PFSK-1 (cell line): Measurements from ENCODE around the gene CCDC152.

Experiments used
- FOXP2 ChIP-seq: optimal IDR thresholded peaks from 2 replicates; pipeline ENCODE3; 2011; ENCODE audit warnings: borderline replicate concordance, control low read depth, inconsistent platforms; ENCODE audit not compliant: insufficient read depth; ENCODE audit errors: extremely low read length, extremely low read depth
- POLR2AphosphoS5 ChIP-seq: IDR thresholded peaks from 2 replicates; pipeline ENCODE4 v1.6.1; 2012; ENCODE audit warnings: low read depth, mild to moderate bottlenecking, control low read depth, low read length, moderate library complexity
- SIN3A ChIP-seq: IDR thresholded peaks from 2 replicates; pipeline ENCODE4 v1.6.1; 2012; ENCODE audit warnings: mild to moderate bottlenecking, low read length, moderate library complexity, borderline replicate concordance; ENCODE audit not compliant: insufficient read depth
- TAF1 ChIP-seq: IDR thresholded peaks from 2 replicates; pipeline ENCODE4 v1.6.1; 2012; ENCODE audit warnings: low read length, control low read depth, borderline replicate concordance; ENCODE audit not compliant: insufficient read depth
- TF ChIP-seq, protein P1 (sequence below), 2 experiments: IDR thresholded peaks; 2 replicates each; pipeline versions ENCODE4 v1.6.1 to v1.8.0; 2011 to 2012; ENCODE audit warnings: low read depth in 2 of 2, low read length in 2 of 2, control low read depth in 1 of 2, inconsistent platforms in 1 of 2, mild to moderate bottlenecking in 1 of 2, moderate library complexity in 1 of 2; ENCODE audit not compliant: insufficient read depth in 1 of 2

Gene CCDC152

GRCh38 chr5:42800748-42801330, 44.2 kb downstream of the CCDC152 start:
- TF ChIP-seq, protein P1, sequence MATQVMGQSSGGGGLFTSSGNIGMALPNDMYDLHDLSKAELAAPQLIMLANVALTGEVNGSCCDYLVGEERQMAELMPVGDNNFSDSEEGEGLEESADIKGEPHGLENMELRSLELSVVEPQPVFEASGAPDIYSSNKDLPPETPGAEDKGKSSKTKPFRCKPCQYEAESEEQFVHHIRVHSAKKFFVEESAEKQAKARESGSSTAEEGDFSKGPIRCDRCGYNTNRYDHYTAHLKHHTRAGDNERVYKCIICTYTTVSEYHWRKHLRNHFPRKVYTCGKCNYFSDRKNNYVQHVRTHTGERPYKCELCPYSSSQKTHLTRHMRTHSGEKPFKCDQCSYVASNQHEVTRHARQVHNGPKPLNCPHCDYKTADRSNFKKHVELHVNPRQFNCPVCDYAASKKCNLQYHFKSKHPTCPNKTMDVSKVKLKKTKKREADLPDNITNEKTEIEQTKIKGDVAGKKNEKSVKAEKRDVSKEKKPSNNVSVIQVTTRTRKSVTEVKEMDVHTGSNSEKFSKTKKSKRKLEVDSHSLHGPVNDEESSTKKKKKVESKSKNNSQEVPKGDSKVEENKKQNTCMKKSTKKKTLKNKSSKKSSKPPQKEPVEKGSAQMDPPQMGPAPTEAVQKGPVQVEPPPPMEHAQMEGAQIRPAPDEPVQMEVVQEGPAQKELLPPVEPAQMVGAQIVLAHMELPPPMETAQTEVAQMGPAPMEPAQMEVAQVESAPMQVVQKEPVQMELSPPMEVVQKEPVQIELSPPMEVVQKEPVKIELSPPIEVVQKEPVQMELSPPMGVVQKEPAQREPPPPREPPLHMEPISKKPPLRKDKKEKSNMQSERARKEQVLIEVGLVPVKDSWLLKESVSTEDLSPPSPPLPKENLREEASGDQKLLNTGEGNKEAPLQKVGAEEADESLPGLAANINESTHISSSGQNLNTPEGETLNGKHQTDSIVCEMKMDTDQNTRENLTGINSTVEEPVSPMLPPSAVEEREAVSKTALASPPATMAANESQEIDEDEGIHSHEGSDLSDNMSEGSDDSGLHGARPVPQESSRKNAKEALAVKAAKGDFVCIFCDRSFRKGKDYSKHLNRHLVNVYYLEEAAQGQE (IDR thresholded peaks at IDR 0.05; ENCODE audit: insufficient read depth in 1 of 2, low read depth in 2 of 2, low read length in 2 of 2), result no peak
- TF ChIP-seq SIN3A (no peak), TAF1 (no peak), FOXP2 (no peak), POLR2AphosphoS5 (no peak)

GRCh38 chr5:42801516-42802166, 45.0 kb downstream of the CCDC152 start:
- TF ChIP-seq POLR2AphosphoS5, result no peak
- TF ChIP-seq, protein P1 (IDR thresholded peaks at IDR 0.05; ENCODE audit: insufficient read depth in 1 of 2, low read depth in 2 of 2, low read length in 2 of 2), result no peak
- no peak for TF ChIP-seq FOXP2
- TF ChIP-seq TAF1, result no peak
- TF ChIP-seq SIN3A, result no peak

GRCh38 chr5:42804717-42805339, 48.2 kb downstream of the CCDC152 start:
- TF ChIP-seq SIN3A (no peak), POLR2AphosphoS5 (no peak), TAF1 (no peak), FOXP2 (no peak)
- TF ChIP-seq, protein P1 (IDR thresholded peaks at IDR 0.05; ENCODE audit: insufficient read depth in 1 of 2, low read depth in 2 of 2, low read length in 2 of 2), result no peak

- TF ChIP-seq SIN3A (no peak), TAF1 (no peak), FOXP2 (no peak), POLR2AphosphoS5 (no peak)
- TF ChIP-seq, protein P1 (IDR thresholded peaks at IDR 0.05; ENCODE audit: insufficient read depth in 1 of 2, low read depth in 2 of 2, low read length in 2 of 2), result no peak
Measured at GRCh38 chr5:42806004-42806700, 49.5 kb downstream of the CCDC152 start.
